ENCODE data around the gene ANAPC1. TPM values are rescaled to one million over a fixed set of nuclear protein-coding genes. Genes with fewer than 3 reads are reported as not detected.

Gene ANAPC1
- total and polyA plus RNA-seq, 4 donors: 3.5 to 36.9 (median 19.4) TPM

- DNase-seq (ENCODE audit: low spot score): no peak
- 79% methylated on average over 3 of the region's 3 CpGs for WGBS
- TF ChIP-seq HNF4A (conservative IDR thresholded peaks at IDR 0.05): no peak
- no peak for TF ChIP-seq REST (IDR thresholded peaks at IDR 0.05)
- no peak for TF ChIP-seq JUND (IDR thresholded peaks at IDR 0.05)
- no peak for TF ChIP-seq RAD21 (IDR thresholded peaks at IDR 0.05)
- TF ChIP-seq SP1 (IDR thresholded peaks at IDR 0.05): no peak
- no peak for TF ChIP-seq FOXA2 (IDR thresholded peaks at IDR 0.05)
- TF ChIP-seq TAF1 (conservative IDR thresholded peaks at IDR 0.05): no peak
- no peak for TF ChIP-seq YY1 (IDR thresholded peaks at IDR 0.05)
- no peak overlapping the region for H3K9ac ChIP-seq (ENCODE audit: low read depth in 1 of 2, low read length in 2 of 2)
- peaks cover 8 to 44% (median 42%) of the 10 kb centered on the region in 4 donors for H3K4me1 ChIP-seq (ENCODE audit: control insufficient read depth in 4 of 4, insufficient read depth in 4 of 4, low read length in 3 of 4)
- no peaks in the 10 kb centered on the region for H3K9me3 ChIP-seq (ENCODE audit: control insufficient read depth in 4 of 4, low read length in 3 of 4)
- no peak overlapping the region for H3K4me3 ChIP-seq (ENCODE audit: low read depth in 1 of 3, low read length in 3 of 3)
- H3K27me3 ChIP-seq (ENCODE audit: control insufficient read depth in 4 of 4, insufficient read depth in 4 of 4, low read length in 3 of 4): no peaks in the 10 kb centered on the region
- peaks cover 0 to 4% (median 0%) of the 10 kb centered on the region in 4 donors for H3K36me3 ChIP-seq (ENCODE audit: control insufficient read depth in 4 of 4, insufficient read depth in 3 of 4, low read depth in 1 of 4, low read length in 3 of 4)
- no peak overlapping the region for H3K27ac ChIP-seq (ENCODE audit: low read depth in 1 of 2, low read length in 2 of 2)
These were observed 33.1 kb upstream of the ANAPC1 start for GRCh38 chr2:111917106-111917505.

- H3K27me3 ChIP-seq (ENCODE audit: control insufficient read depth in 4 of 4, insufficient read depth in 4 of 4, low read length in 3 of 4): no peaks in the 10 kb centered on the region
- TF ChIP-seq HNF4A (conservative IDR thresholded peaks at IDR 0.05) (peak; percentile 45 to 69), FOXA1 (IDR thresholded peaks at IDR 0.05) (no peak), CTCF (IDR thresholded peaks at IDR 0.05; ENCODE audit: low read depth, low read length, missing input control) (no peak), SP1 (IDR thresholded peaks at IDR 0.05) (peak; percentile 40), NR2F2 (IDR thresholded peaks at IDR 0.05) (no peak), MAX (IDR thresholded peaks at IDR 0.05) (peak; percentile 50), HNF4G (IDR thresholded peaks at IDR 0.05) (no peak), YY1 (IDR thresholded peaks at IDR 0.05) (peak; percentile 48), JUND (IDR thresholded peaks at IDR 0.05) (peak; percentile 26 to 55), ZBTB33 (IDR thresholded peaks at IDR 0.05) (peak; percentile 41), EGR1 (IDR thresholded peaks at IDR 0.05; ENCODE audit: low read depth in 2 of 2) (no peak), REST (IDR thresholded peaks at IDR 0.05) (peak; percentile 29), TAF1 (conservative IDR thresholded peaks at IDR 0.05) (no peak), ATF3 (IDR thresholded peaks at IDR 0.05) (peak; percentile 87), RAD21 (IDR thresholded peaks at IDR 0.05) (no peak), GABPA (IDR thresholded peaks at IDR 0.05 in 1 of 2, conservative IDR thresholded peaks at IDR 0.05 in 1 of 2) (no peak), RXRA (IDR thresholded peaks at IDR 0.05) (peak; percentile 80 to 94), FOXA2 (IDR thresholded peaks at IDR 0.05) (peak; percentile 39)
- no peak overlapping the region for H3K9ac ChIP-seq (ENCODE audit: low read depth in 1 of 2, low read length in 2 of 2)
- no peak overlapping the region for H3K4me3 ChIP-seq (ENCODE audit: low read depth in 1 of 3, low read length in 3 of 3)
- DNase-seq (ENCODE audit: low spot score): no peak
- 32% methylated on average over 2 of the region's 2 CpGs for WGBS
- peak overlapping the region in 1 of 2 donors; percentile 70 for H3K27ac ChIP-seq (ENCODE audit: low read depth in 1 of 2, low read length in 2 of 2)
- peaks cover 0 to 4% (median 0%) of the 10 kb centered on the region in 4 donors for H3K36me3 ChIP-seq (ENCODE audit: control insufficient read depth in 4 of 4, insufficient read depth in 3 of 4, low read depth in 1 of 4, low read length in 3 of 4)
- H3K9me3 ChIP-seq (ENCODE audit: control insufficient read depth in 4 of 4, low read length in 3 of 4): no peaks in the 10 kb centered on the region
- peaks cover 11 to 49% (median 44%) of the 10 kb centered on the region in 4 donors for H3K4me1 ChIP-seq (ENCODE audit: control insufficient read depth in 4 of 4, insufficient read depth in 4 of 4, low read length in 3 of 4)
These were observed 28.6 kb upstream of the ANAPC1 start for GRCh38 chr2:111912547-111912946.

Data from liver (tissue), 9 donors.